HCT116 (cell line): ENCODE results near the gene CCDC182. TPM values are rescaled to one million over a fixed set of nuclear protein-coding genes. Genes with fewer than 3 reads are reported as not detected.

Source experiments
- ATAC-seq: fragments of 200-7000 bp; cut with Tn5 transposase; 2 replicates; pipeline ENCODE4 v1.9.1; 2020; ENCODE audit warnings: mild to moderate bottlenecking, moderate library complexity
- BruUV-seq: library from RNA; stranded (reverse); fragments of 400-500 nt; replicated peaks from 2 replicates; lab custom pipeline; 2021; lab: Mats Ljungman, UMichigan
- CTCF ChIA-PET: fragments of 300-600 bp; sonication (Branson Sonifier 250); formaldehyde crosslinking; loops from one replicate; lab custom pipeline; 2021; ENCODE audit warnings: antibody characterized with exemption; lab: Charles Lee
- POLR2A ChIA-PET: fragments of 300-600, 350-600 bp; sonication (Branson Sonifier 250); formaldehyde crosslinking; loops from one replicate; lab custom pipeline; 2021; ENCODE audit warnings: antibody characterized with exemption; lab: Charles Lee
- RAD21 ChIA-PET, 2 experiments: fragments of 300-600 bp; sonication (Branson Sonifier 250); formaldehyde crosslinking; loops; one replicate each; lab custom pipeline; 2023; ENCODE audit warnings: low total read pairs in 2 of 2; ENCODE audit not compliant: uncharacterized antibody in 2 of 2, unreplicated experiment in 2 of 2, low non-redundant PET in 1 of 2; lab: Charles Lee
- DNase-seq: peaks from one replicate; pipeline ENCODE4 v3.0.0-alpha.2; 2010; ENCODE audit warnings: low read depth, low spot score
- H2AFZ ChIP-seq: fragments of 200-600 bp; shearing (Covaris generic), sonication (generic); 2 replicates; pipeline ENCODE4 v1.6.1; 2017; ENCODE audit warnings: low read depth, mixed run types, mixed read lengths, antibody characterized with exemption, low read length; ENCODE audit not compliant: poor library complexity, severe bottlenecking
- H3K27ac ChIP-seq: 2 replicates; pipeline ENCODE4 v1.5.1; 2012; ENCODE audit warnings: low read depth, low read length
- H3K27me3 ChIP-seq: fragments of 200-600 bp; sonication (generic); 2 replicates; pipeline ENCODE4 v1.6.1; 2016; ENCODE audit warnings: mixed run types, low read length, mixed read lengths; ENCODE audit not compliant: insufficient read depth
- H3K36me3 ChIP-seq, 2 experiments: fragments of 200-500 bp in 1 of 2; fragments of 200-600 bp in 1 of 2; sonication (Bioruptor generic) in 1 of 2; sonication (generic) in 1 of 2; 2 replicates each; pipeline versions ENCODE4 v1.5.1 to v1.6.1; 2014 to 2016; ENCODE audit warnings: low read length in 2 of 2, inconsistent platforms in 1 of 2, mixed read lengths in 1 of 2, mixed run types in 1 of 2; ENCODE audit not compliant: insufficient read depth in 2 of 2, control insufficient read depth in 1 of 2
- H3K4me1 ChIP-seq, 2 experiments: fragments of 200-600 bp in 1 of 2; sonication (generic) in 1 of 2; 2 replicates each; pipeline versions ENCODE4 v1.5.1 to v1.6.1; 2012 to 2017; ENCODE audit warnings: low read length in 2 of 2, inconsistent platforms in 1 of 2, mild to moderate bottlenecking in 1 of 2, mixed read lengths in 1 of 2, mixed run types in 1 of 2, moderate library complexity in 1 of 2; ENCODE audit not compliant: insufficient read depth in 2 of 2, control insufficient read depth in 1 of 2
- H3K4me2 ChIP-seq: fragments of 200-600 bp; sonication (generic); 2 replicates; pipeline ENCODE4 v1.6.1; 2017; ENCODE audit warnings: mixed run types, low read length, mixed read lengths
- H3K4me3 ChIP-seq, 2 experiments: fragments of 200-600 bp in 1 of 2; sonication (generic) in 1 of 2; replicated peaks in 1 of 2; 2 replicates each; pipeline ENCODE4 v1.5.1; 2011 to 2016; ENCODE audit warnings: low read length in 2 of 2, control low read depth in 1 of 2, low read depth in 1 of 2, mild to moderate bottlenecking in 1 of 2, mixed read lengths in 1 of 2, mixed run types in 1 of 2
- H3K79me2 ChIP-seq: fragments of 200-600 bp; sonication (generic); 2 replicates; pipeline ENCODE4 v1.6.1; 2017; ENCODE audit warnings: mild to moderate bottlenecking, mixed run types, low read length, moderate library complexity, mixed read lengths; ENCODE audit not compliant: insufficient read depth
- H3K9ac ChIP-seq: fragments of 200-600 bp; sonication (generic); 2 replicates; pipeline ENCODE4 v1.6.1; 2016; ENCODE audit warnings: low read length, mixed read lengths
- H3K9me2 ChIP-seq: fragments of 200-600 bp; sonication (generic), shearing (Covaris generic); 2 replicates; pipeline ENCODE4 v1.6.1; 2017; ENCODE audit warnings: mixed run types, mild to moderate bottlenecking, moderate library complexity; ENCODE audit not compliant: insufficient read depth
- H3K9me3 ChIP-seq, 2 experiments: fragments of 200-500 bp in 1 of 2; fragments of 200-600 bp in 1 of 2; sonication (Bioruptor generic) in 1 of 2; sonication (generic) in 1 of 2; 2 replicates each; pipeline ENCODE4 v1.6.1; 2014 to 2017; ENCODE audit warnings: low read length in 2 of 2, mixed read lengths in 2 of 2, inconsistent platforms in 1 of 2, low read depth in 1 of 2, mild to moderate bottlenecking in 1 of 2, mixed run types in 1 of 2, moderate library complexity in 1 of 2; ENCODE audit not compliant: control insufficient read depth in 1 of 2, insufficient read depth in 1 of 2
- H4K20me1 ChIP-seq: fragments of 200-600 bp; sonication (generic), shearing (Covaris generic); 2 replicates; pipeline ENCODE4 v1.6.1; 2017; ENCODE audit warnings: mixed run types, mild to moderate bottlenecking, moderate library complexity; ENCODE audit not compliant: insufficient read depth
- ELF1 ChIP-seq: IDR thresholded peaks from 2 replicates; pipeline ENCODE4 v1.6.1; 2012; ENCODE audit warnings: low read depth, borderline replicate concordance
- EZH2phosphoT487 ChIP-seq: fragments of 200-600 bp; IDR thresholded peaks from 2 replicates; pipeline ENCODE4 v1.6.1; 2018; ENCODE audit warnings: antibody characterized with exemption, borderline replicate concordance
- POLR2A ChIP-seq: IDR thresholded peaks from 2 replicates; pipeline ENCODE4 v1.7.0; 2011; ENCODE audit warnings: borderline replicate concordance; ENCODE audit not compliant: insufficient read depth, insufficient read length; ENCODE audit errors: extremely low read depth
- POLR2AphosphoS5 ChIP-seq: IDR thresholded peaks from 2 replicates; pipeline ENCODE4 v1.6.1; 2011; ENCODE audit warnings: mild to moderate bottlenecking, low read depth, low read length, moderate library complexity
- RAD21 ChIP-seq: IDR thresholded peaks from 2 replicates; pipeline ENCODE4 v1.6.1; 2012; ENCODE audit warnings: low read depth, mild to moderate bottlenecking
- SIN3A ChIP-seq: IDR thresholded peaks from 2 replicates; pipeline ENCODE4 v1.6.1; 2012; ENCODE audit warnings: low read depth
- SP1 ChIP-seq: IDR thresholded peaks from 2 replicates; pipeline ENCODE4 v1.6.1; 2012; ENCODE audit warnings: low read depth
- SRF ChIP-seq: IDR thresholded peaks from 2 replicates; pipeline ENCODE4 v1.6.1; 2012; ENCODE audit warnings: low read depth
- intact Hi-C: fragments of 100-400 bp; cut with micrococcal nuclease; formaldehyde crosslinking; loops from 2 replicates; pipeline ENCODE4 v1.10.0; 2022
- total RNA-seq: library from RNA; stranded (reverse); gene quantifications from one replicate; pipeline ENCODE4 v1.2.1, GENCODE V29; 2021; ENCODE audit not compliant: unreplicated experiment
- TF ChIP-seq, protein P1 (sequence below): IDR thresholded peaks from 2 replicates; pipeline ENCODE4 v1.6.1; 2011; ENCODE audit warnings: mild to moderate bottlenecking, low read length, moderate library complexity; ENCODE audit not compliant: insufficient replicate concordance; ENCODE audit errors: extremely low read depth

CCDC182 gene
- total RNA-seq, 1 experiment from 2014 or later: not detected

- TF ChIP-seq RAD21 (peak; percentile 66), SP1 (no peak), EZH2phosphoT487 (no peak), POLR2AphosphoS5 (no peak), SRF (no peak), ELF1 (no peak), POLR2A (no peak), SIN3A (no peak)
- TF ChIP-seq, protein P1, sequence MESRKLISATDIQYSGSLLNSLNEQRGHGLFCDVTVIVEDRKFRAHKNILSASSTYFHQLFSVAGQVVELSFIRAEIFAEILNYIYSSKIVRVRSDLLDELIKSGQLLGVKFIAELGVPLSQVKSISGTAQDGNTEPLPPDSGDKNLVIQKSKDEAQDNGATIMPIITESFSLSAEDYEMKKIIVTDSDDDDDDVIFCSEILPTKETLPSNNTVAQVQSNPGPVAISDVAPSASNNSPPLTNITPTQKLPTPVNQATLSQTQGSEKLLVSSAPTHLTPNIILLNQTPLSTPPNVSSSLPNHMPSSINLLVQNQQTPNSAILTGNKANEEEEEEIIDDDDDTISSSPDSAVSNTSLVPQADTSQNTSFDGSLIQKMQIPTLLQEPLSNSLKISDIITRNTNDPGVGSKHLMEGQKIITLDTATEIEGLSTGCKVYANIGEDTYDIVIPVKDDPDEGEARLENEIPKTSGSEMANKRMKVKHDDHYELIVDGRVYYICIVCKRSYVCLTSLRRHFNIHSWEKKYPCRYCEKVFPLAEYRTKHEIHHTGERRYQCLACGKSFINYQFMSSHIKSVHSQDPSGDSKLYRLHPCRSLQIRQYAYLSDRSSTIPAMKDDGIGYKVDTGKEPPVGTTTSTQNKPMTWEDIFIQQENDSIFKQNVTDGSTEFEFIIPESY: no peak
- TF ChIP-seq, all 23 proteins: peak for 2
Observed at GRCh38 chr17:57735707-57736106, 9.4 kb downstream of the CCDC182 start (continued).

DNA sequence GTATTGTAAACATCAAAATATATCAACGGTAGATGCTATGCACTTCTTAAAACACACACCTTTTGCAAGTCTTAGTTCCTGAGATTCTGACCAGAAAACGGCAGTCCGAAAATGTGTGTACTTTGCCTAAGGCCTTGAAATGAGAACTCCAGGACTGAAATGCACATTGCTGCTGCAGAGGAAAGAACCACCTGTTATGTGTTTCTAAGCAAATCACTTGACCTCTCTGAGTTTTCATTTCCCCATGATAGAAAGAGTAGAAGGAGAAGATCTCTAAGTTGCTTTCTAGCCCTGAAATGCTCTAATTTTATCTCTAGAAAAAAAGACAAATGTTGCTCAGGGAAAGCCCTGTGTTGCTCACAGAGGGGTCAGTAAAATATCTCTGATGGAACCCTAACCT is 9.9 kb downstream of the CCDC182 start:
- POLR2A ChIA-PET: no interaction called here
- Histone ChIP-seq H3K27me3 (0 out of 2 replicates have a peak, but pooled peaks cover 4% of the 10 kb centered on the region), H3K36me3 (no peaks in the 10 kb centered on the region), H3K4me3 (no peak overlapping the region), H3K79me2 (no peaks in the 10 kb centered on the region), H3K27ac (no peak overlapping the region), H3K4me1 (no peaks in the 10 kb centered on the region), H2AFZ (no peak overlapping the region), H3K9me2 (no peaks in the 10 kb centered on the region), H3K9me3 (no peaks in the 10 kb centered on the region), H3K4me2 (no peak overlapping the region), H3K9ac (no peak overlapping the region), H4K20me1 (no peaks in the 10 kb centered on the region)
- CTCF ChIA-PET: no interaction called here
- ATAC-seq: no peak
- intact Hi-C loops: no loop called here
- no peak for TF ChIP-seq SRF
- no peak for DNase-seq
- RAD21 ChIA-PET: no interaction called here
- BruUV-seq: no TSS peak
